NB4 (cell line): ENCODE measurements around the gene LENG8.

ENCODE experiments used
- DNase-seq: peaks from one replicate; pipeline ENCODE4 v3.0.0; 2010; ENCODE audit warnings: low read depth
- H3K4me3 ChIP-seq: one replicate; pipeline ENCODE4 v1.5.1; 2011; ENCODE audit warnings: mild to moderate bottlenecking, low read depth, low read length, moderate library complexity
- CTCF ChIP-seq: IDR thresholded peaks from one replicate; pipeline ENCODE4 v1.5.1; 2012; ENCODE audit warnings: low read depth, low read length
- MYC ChIP-seq: IDR thresholded peaks from 2 replicates; pipeline ENCODE4 v1.6.1; 2011; ENCODE audit warnings: low read depth, low read length
- POLR2A ChIP-seq: IDR thresholded peaks from 2 replicates; pipeline ENCODE4 v1.6.1; 2011; ENCODE audit warnings: mild to moderate bottlenecking; ENCODE audit not compliant: insufficient read length; ENCODE audit errors: extremely low read depth
- TF ChIP-seq, protein P1 (sequence below): IDR thresholded peaks from 2 replicates; pipeline ENCODE4 v1.6.1; 2011; ENCODE audit warnings: low read depth, low read length

The LENG8 gene

GRCh38 chr19:54416695-54417491 is 32.1 kb upstream of the LENG8 start:
- no peak for DNase-seq
- H3K4me3 ChIP-seq: no peak overlapping the region
- no peak for TF ChIP-seq CTCF
- TF ChIP-seq, protein P1, sequence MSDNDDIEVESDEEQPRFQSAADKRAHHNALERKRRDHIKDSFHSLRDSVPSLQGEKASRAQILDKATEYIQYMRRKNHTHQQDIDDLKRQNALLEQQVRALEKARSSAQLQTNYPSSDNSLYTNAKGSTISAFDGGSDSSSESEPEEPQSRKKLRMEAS: no peak
- TF ChIP-seq POLR2A: no peak
- TF ChIP-seq MYC: no peak

- H3K4me3 ChIP-seq: no peak overlapping the region
- TF ChIP-seq CTCF (no peak), POLR2A (no peak), MYC (no peak)
- TF ChIP-seq, protein P1: no peak
- peak; percentile 70 for DNase-seq
Observed at GRCh38 chr19:54418030-54418929, 30.7 kb upstream of the LENG8 start.

DNA sequence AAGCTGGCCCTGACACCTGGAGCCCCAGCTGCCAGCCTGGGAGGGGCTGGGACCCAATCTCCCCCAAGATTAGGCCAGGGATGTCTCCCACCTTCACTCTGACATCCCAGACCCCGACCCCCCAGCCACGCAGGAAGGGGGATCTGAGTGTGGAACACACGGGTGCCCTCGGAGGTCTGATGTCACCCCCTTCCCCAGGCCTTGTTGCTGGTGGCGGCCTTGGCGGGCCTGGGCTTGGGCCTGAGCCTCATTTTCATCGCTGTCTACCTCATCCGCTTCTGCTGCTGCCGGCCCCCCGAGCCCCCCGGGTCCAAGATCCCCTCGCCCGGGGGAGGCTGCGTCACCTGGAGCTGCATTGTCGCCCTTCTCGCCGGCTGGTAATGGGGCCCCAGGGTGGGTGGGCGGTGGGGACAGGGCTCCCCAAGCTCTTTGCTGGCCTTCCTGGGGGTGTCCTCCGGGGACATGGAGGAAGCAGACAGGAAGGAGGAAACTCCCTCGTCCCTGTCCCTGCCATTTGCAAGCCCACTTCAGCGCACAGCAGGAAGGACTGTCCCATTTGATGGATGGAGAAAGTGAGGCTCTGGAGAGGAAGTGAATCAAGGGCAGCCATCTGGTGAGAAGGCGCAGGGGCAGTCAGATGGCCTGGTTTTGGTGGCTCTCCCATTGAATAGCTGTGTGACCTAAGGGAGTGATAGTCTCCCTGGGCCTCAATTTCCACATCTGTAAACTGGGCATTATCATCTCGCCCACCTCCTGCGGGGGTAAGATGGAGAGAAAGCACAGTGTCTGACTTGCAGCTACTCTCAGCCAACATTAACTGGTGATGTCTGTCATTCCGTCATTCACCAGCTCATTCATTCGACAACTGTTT is 29.8 kb upstream of the LENG8 start:
- DNase-seq: no peak
- TF ChIP-seq POLR2A (no peak), CTCF (no peak), MYC (no peak)
- TF ChIP-seq, protein P1: no peak
- no peak overlapping the region for H3K4me3 ChIP-seq

GRCh38 chr19:54420068-54420382 is 29.0 kb upstream of the LENG8 start:
- no peak for DNase-seq
- TF ChIP-seq CTCF: no peak
- TF ChIP-seq, protein P1: no peak
- TF ChIP-seq MYC: no peak
- no peak for TF ChIP-seq POLR2A
- no peak overlapping the region for H3K4me3 ChIP-seq

- no peak for DNase-seq
- TF ChIP-seq, protein P1: no peak
- TF ChIP-seq POLR2A: no peak
- TF ChIP-seq MYC: no peak
- no peak for TF ChIP-seq CTCF
- no peak overlapping the region for H3K4me3 ChIP-seq
Observed at GRCh38 chr19:54420383-54421168, 28.4 kb upstream of the LENG8 start.
